HUES6 (cell line): ENCODE results near the gene SYMPK.
A peak's percentile ranks its signal among the peaks of the same experiment; 100 is the strongest.
"Not testable (repeated sequence)": the region's sequence is repeated elsewhere in the genome, so short reads cannot be mapped to it uniquely, and the experiment has no call there.

ENCODE experiments used
- H3K27ac ChIP-seq: 2 replicates; pipeline ENCODE4 v1.7.0; 2013; ENCODE audit warnings: low read depth, mild to moderate bottlenecking, low read length, inconsistent platforms
- H3K27me3 ChIP-seq: 2 replicates; pipeline ENCODE4 v1.6.1; 2013; ENCODE audit warnings: low read length; ENCODE audit not compliant: control insufficient read depth, insufficient read depth
- H3K36me3 ChIP-seq: 2 replicates; pipeline ENCODE4 v1.6.1; 2013; ENCODE audit warnings: low read length; ENCODE audit not compliant: control insufficient read depth, insufficient read depth
- H3K4me1 ChIP-seq: 2 replicates; pipeline ENCODE4 v1.6.1; 2013; ENCODE audit warnings: low read length; ENCODE audit not compliant: control insufficient read depth, insufficient read depth
- H3K4me3 ChIP-seq: 2 replicates; pipeline ENCODE4 v1.5.1; 2013; ENCODE audit warnings: low read depth, low read length
- H3K9ac ChIP-seq: one replicate; pipeline ENCODE4 v1.6.1; 2013; ENCODE audit warnings: mild to moderate bottlenecking, low read length
- H3K9me3 ChIP-seq: 2 replicates; pipeline ENCODE4 v1.6.1; 2013; ENCODE audit warnings: low read depth, low read length; ENCODE audit not compliant: control insufficient read depth, insufficient read depth

SYMPK gene

DNA sequence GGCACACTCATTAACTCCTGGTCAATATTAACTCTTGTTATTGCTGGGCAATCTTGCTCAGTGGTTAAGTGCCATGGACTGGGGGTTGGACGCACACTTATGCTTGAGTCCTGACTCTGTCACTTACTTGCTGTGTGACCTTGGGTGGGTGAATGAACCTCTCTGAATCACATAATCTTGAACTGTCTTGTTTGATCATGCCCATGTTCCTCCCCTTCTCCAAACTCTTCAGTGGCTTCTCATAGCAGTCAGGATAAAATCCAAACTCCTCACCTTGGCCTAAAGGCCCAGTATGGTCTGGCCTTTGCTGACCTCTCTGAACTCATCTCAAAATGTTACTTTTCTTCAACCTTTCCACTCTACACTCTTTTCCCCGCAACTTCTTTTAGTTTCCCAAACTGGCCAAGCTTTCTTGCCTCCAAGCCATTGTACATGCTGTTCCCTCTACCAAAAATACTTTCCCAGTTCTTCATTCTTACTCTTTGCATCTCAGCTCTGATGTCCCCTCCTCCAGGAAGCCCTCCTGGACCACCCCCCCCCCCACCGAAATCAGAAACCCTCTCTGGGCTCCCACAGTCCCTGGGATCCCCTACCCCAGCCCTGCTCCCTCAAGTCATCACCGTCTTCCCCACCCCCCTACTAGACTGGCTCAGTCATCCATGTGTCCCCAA lies 37.1 kb upstream of the SYMPK start:
- peaks cover 16% of the 10 kb centered on the region; the same call in 1 of the 2 replicates for H3K36me3 ChIP-seq
- no peaks in the 10 kb centered on the region for H3K9me3 ChIP-seq
- no peak overlapping the region for H3K9ac ChIP-seq
- H3K4me1 ChIP-seq = no peaks in the 10 kb centered on the region
- peaks cover 18% of the 10 kb centered on the region for H3K27me3 ChIP-seq
- H3K27ac ChIP-seq = no peak overlapping the region
- H3K4me3 ChIP-seq = no peak overlapping the region

DNA sequence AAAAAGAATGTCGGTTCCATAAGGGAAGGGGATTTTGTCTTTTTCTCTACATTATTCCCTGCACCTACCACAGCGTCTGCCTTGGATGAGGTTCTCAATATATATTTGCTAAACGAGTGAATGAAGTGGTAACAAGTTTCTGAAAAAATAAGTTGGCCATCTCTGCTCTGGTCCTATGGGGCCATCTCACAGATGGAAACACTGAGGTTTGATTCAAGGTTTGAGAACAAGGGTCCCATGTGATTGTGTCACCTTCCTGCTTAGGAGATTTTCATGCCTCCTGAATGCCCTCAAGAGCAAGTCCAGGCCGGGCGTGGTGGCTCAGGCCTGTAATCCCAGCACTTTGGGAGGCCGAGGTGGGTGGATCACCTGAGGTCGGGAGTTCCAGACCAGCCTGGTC lies 36.3 kb upstream of the SYMPK start:
- no peaks in the 10 kb centered on the region for H3K9me3 ChIP-seq
- no peaks in the 10 kb centered on the region for H3K4me1 ChIP-seq
- H3K9ac ChIP-seq = no peak overlapping the region
- peaks cover 18% of the 10 kb centered on the region for H3K27me3 ChIP-seq
- no peak overlapping the region for H3K4me3 ChIP-seq
- no peak overlapping the region for H3K27ac ChIP-seq
- H3K36me3 ChIP-seq = peaks cover 16% of the 10 kb centered on the region; the same call in 1 of the 2 replicates

DNA sequence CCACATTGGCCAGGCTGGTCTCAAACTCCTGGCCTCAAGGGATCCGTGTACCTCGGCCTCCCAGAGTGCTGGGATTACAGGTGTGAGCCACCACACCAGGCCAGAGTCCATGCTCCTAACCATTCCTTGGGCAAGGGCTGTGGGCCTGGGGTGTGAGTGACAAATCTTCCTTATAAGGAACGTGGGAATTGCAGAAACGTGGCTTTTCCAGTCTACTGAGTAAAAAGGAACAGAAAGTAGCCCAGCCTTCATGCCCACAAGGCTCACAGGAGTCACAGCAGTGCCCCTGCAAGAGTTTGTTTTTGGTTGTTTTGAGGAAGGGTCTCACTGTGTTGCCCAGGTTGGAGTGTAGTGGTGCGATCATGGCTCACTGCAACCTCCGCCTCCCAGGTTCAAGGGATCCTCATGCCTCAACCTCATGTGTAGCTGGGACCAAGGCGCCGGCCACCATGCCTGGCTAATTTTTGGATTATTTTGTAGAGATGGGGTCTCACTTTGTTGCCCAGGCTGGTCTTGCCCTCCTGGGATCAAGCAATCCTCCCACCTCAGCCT lies 34.4 kb upstream of the SYMPK start:
- no peak overlapping the region for H3K27ac ChIP-seq
- no peak overlapping the region for H3K4me3 ChIP-seq
- no peak overlapping the region for H3K9ac ChIP-seq
- H3K27me3 ChIP-seq = peaks cover 18% of the 10 kb centered on the region
- H3K36me3 ChIP-seq = peaks cover 16% of the 10 kb centered on the region; the same call in 1 of the 2 replicates
- no peaks in the 10 kb centered on the region for H3K4me1 ChIP-seq
- no peaks in the 10 kb centered on the region for H3K9me3 ChIP-seq

DNA sequence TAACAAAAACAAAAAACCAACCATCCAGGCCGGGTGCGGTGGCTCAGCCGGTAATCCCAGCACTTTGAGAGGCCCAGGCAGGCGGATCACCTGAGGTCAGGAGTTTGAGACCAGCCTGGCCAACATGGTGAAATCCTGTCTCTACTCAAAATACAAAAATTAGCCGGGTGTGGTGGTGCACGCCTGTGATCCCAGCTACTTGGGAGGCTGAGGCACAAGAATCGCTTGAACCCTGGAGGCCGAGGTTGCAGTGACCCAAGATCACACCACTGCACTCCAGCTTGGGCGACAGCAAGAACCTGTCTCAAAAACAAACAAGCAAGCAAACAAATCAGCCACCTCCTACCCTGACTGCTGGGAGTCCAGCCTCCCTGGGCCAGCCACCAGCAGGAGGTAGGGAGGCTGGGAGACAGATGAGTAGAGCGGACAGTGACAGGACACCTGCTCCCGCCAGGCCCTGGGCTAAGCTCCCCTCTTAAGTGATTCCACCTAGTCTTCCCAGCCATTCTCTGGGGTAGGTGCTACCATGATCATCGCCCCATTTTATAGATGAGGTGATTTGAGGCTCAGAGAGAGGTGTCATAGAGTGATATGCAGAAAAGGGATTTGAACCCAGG lies 33.1 kb upstream of the SYMPK start:
- H3K27me3 ChIP-seq, H3K9ac ChIP-seq, H3K27ac ChIP-seq, H3K9me3 ChIP-seq, H3K4me1 ChIP-seq, H3K4me3 ChIP-seq: not testable (repeated sequence)
- H3K36me3 ChIP-seq = peaks cover 16% of the 10 kb centered on the region; the same call in 1 of the 2 replicates

DNA sequence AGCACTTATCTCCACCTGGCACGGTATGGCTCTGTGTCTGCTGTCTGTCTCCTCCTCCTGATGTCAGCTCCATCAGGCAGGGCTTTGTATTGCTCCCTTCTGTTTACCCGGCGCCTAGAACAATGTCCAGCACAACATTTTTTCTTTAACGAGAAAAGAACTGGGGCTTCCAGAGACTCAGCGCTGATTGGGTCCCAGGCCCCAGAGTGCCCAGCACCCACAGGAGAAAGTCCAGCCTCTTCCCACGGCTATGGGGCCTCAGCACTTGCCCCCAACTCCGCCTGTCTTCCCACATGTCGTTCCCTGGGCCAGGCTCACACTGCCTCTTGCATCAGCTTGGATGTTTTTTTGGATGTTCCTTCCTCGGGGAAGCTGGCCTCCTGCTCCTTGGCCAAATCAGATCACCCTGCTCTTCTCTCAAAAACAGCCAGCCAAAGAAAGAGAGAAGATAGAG lies 32.6 kb upstream of the SYMPK start:
- no peak overlapping the region for H3K4me3 ChIP-seq
- H3K36me3 ChIP-seq = peaks cover 16% of the 10 kb centered on the region; the same call in 1 of the 2 replicates
- H3K27ac ChIP-seq = no peak overlapping the region
- H3K9me3 ChIP-seq = no peaks in the 10 kb centered on the region
- H3K4me1 ChIP-seq = no peaks in the 10 kb centered on the region
- H3K27me3 ChIP-seq = peaks cover 2% of the 10 kb centered on the region
- H3K9ac ChIP-seq = no peak overlapping the region

DNA sequence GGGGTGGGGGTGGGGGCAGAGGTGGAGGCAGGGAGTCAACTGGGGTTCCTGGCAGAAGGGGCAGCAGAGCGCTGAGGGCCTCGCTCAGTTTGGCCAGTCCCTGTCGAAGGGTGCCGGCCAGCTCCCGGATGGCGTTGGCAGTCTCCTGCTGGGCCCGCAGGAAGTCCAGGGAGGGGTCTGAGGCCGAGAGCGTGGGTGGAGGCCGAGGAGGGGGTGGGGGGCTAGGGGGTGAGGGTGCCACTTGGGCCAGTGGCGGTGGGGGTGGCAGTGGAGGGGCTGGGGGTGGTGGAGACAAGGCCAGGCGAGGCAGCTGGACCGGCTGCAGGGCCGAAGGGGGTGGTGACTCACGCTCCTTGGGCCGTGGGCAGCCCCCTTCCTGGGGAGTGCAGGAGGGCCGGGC lies 27.9 kb upstream of the SYMPK start:
- Histone ChIP-seq H3K36me3 (peaks cover 4% of the 10 kb centered on the region; the same call in 1 of the 2 replicates), H3K4me3 (no peak overlapping the region), H3K9ac (no peak overlapping the region), H3K4me1 (peaks cover 4% of the 10 kb centered on the region; the same call in 1 of the 2 replicates), H3K27me3 (no peaks in the 10 kb centered on the region), H3K27ac (no peak overlapping the region), H3K9me3 (no peaks in the 10 kb centered on the region)

DNA sequence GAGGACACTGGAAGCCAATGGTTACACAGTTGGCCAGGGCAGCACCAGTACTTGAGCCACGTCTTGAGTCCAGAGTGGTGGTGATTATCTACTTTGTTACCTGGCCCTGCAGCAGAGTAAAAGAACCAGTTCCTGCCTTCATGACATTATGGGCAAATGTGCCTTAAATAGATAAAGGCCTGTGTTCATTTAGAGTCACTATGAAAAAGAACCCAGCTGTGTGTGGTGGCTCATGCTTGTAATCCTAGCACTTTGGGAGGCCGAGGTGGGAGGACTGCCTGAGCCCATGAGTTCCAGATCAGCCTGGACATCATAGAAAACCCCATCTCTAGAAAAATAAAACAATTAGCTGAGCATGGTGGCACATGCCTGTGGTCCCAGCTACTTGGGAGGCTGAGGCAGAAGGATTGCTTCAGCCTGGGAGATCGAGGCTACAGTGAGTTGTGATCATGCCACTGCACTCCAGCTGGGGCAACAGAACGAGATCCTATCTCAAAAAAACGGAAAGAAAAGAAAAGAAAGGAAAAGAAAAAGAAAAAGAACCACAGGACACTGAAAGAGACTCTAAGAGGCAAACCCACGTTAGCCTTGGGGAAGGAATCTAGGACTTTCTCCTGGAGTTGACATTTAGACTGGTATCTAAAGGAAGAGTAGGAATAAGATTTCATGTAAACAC lies 26.4 kb upstream of the SYMPK start:
- Histone ChIP-seq H3K36me3 (no peaks in the 10 kb centered on the region), H3K27me3 (no peaks in the 10 kb centered on the region), H3K4me1 (peaks cover 10% of the 10 kb centered on the region), H3K27ac (no peak overlapping the region), H3K4me3 (no peak overlapping the region), H3K9ac (no peak overlapping the region), H3K9me3 (no peaks in the 10 kb centered on the region)

DNA sequence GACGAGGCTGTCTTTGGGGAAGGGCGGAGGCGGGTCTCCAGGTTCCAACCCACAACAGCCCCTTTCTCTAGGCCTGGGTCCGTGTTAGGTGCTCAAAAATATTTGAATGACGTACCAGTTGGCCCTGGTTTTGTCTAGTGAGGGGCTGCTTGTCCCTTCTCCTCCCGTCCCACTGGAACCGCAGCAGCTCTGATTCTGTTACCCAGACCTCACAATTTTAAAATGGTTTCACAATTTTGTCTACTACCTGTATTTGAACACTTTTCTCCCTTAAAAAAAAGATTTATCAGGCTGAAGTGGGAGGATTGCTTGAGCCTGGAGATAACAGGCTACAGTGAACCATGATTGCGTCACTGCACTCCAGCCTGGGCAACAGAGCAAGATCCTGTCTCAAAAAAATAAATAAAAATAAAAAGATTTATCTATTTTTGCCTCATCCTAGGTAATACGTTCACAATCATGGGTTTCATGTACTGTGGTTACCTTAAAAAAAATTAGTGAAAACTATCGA lies 24.3 kb upstream of the SYMPK start:
- no peaks in the 10 kb centered on the region for H3K27me3 ChIP-seq
- H3K36me3 ChIP-seq = no peaks in the 10 kb centered on the region
- peaks cover 23% of the 10 kb centered on the region for H3K4me1 ChIP-seq
- H3K27ac ChIP-seq = peak overlapping the region; percentile 78
- peak overlapping the region; percentile 85 for H3K9ac ChIP-seq
- no peaks in the 10 kb centered on the region for H3K9me3 ChIP-seq
- H3K4me3 ChIP-seq = peak overlapping the region; percentile 90

DNA sequence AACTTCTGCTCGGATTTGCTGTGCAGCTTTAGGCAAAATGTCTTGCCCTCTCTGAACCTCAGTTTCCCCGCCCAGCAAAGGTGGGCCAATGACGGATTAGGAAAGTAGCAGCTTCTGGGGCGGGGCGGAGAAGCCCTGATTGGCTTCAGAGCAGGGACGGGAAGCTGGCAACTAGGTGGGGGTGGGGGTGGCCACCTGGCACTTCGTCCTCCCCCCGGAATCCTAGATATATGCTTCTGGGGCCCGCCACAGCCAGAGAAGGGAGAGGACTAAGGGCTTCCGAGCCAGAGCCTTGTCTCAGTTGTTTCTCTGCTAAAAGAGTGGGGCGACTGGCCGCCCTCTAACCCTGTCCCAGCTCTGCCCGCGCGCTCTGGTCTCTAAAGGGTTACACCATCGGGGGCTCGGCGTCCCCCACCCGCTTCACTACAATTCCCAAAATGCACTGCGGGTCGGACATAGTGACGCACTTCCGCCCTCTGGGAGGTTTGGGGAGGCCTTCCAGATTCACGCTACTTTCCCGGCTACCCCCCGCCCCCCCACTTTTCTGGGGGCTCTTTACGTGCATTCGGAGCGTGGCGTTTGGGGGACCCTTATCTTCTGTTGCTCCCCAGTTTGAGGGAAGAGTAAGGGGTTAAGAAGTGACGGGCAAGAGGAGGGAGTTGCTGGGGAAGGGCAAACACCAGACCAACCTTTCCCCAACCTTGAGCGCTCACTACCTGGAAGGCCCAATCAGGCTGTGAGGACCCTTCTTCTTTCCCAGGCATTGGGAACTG lies 23.7 kb upstream of the SYMPK start:
- Histone ChIP-seq H3K4me3 (peak overlapping the region; percentile 90), H3K27me3 (no peaks in the 10 kb centered on the region), H3K9me3 (no peaks in the 10 kb centered on the region), H3K9ac (peak overlapping the region; percentile 85), H3K36me3 (no peaks in the 10 kb centered on the region), H3K4me1 (peaks cover 30% of the 10 kb centered on the region), H3K27ac (peak overlapping the region; percentile 78)

DNA sequence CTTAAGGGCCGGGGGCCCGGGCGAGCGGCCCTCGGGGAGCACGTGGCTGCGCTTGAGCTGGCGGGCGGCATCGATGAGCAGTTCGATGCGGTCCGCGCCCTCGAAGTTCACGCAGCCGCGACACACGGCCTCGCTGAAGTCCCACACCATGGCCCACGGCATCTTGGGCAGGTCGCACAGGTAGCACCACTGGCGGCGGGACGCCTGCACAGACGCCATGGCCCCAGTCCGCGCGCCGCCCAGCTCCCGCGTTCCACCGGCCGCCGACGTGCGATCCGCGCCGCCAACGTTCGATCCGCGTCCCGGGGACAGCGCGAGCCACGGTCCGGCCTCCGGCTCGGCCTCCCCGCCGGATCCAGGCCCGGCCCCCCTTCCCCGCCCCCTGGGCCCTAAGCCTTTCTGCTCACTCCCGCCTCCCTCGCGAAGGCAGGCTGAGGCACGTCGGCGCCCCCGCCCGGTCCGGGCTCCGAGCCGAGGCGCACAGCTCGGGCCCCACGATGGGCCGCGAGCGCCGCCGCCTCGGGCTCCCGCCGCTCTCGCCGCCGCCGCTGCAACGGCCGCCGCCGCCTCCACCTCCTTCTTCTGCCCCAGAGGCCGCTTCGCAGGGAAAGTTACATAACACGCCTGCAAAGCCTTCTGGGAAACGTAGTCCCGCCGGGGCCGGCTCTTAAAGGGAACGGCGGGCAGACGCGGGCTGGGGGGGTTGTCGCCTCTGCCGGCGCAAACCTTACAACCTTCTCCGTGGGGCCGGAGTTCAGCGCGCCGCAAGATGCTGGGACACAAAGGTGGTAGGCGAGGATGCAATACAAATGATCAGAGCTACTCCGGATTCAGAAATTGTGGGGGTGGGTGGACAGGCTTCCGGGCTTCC lies 22.8 kb upstream of the SYMPK start, which contains the start of gene IRF2BP1:
TSS of gene IRF2BP1 (minus strand) at position 586 of the 871 bp plus-strand sequence. CDS start at position 219, 367 bp downstream.
- Histone ChIP-seq H3K4me3 (peak within 1 kb of the TSS; percentile 90), H3K27ac (peak within 1 kb of the TSS; percentile 78), H3K36me3 (no peaks in the 10 kb centered on the region), H3K27me3 (no peaks in the 10 kb centered on the region), H3K9me3 (no peaks in the 10 kb centered on the region), H3K9ac (peak within 1 kb of the TSS; percentile 85), H3K4me1 (peaks cover 37% of the 10 kb centered on the region)
